HL-60 (cell line): ENCODE data around the gene SRPK2.

Source experiments
- DNase-seq, 2 experiments: peaks; one replicate each; pipeline ENCODE4 v3.0.0-alpha.2; 2010 to 2020; ENCODE audit warnings: low read depth in 1 of 2, low spot score in 1 of 2
- H3K27ac ChIP-seq: fragments of 250-450 bp; sonication (Bioruptor Pico); replicated peaks from 2 replicates; pipeline ENCODE4 v1.5.1; 2020; ENCODE audit warnings: mild to moderate bottlenecking, moderate library complexity
- H3K27me3 ChIP-seq: fragments of 250-450 bp; sonication (Bioruptor Pico); 2 replicates; pipeline ENCODE4 v1.5.1; 2021; ENCODE audit warnings: mild to moderate bottlenecking, moderate library complexity; ENCODE audit not compliant: insufficient read depth, poor library complexity, severe bottlenecking
- H3K4me3 ChIP-seq: replicated peaks from 2 replicates; pipeline ENCODE4 v1.5.1; 2011; ENCODE audit warnings: mild to moderate bottlenecking, control low read depth, low read length; ENCODE audit not compliant: insufficient read depth
- CTCF ChIP-seq: IDR thresholded peaks from one replicate; pipeline ENCODE4 v1.5.1; 2011; ENCODE audit warnings: low read length, control low read depth, inconsistent platforms; ENCODE audit not compliant: insufficient read depth
- GABPA ChIP-seq: IDR thresholded peaks from 2 replicates; pipeline ENCODE4 v1.6.1; 2012; ENCODE audit warnings: low read depth
- POLR2AphosphoS5 ChIP-seq: IDR thresholded peaks from 2 replicates; pipeline ENCODE4 v1.6.1; 2012; ENCODE audit warnings: low read depth
- REST ChIP-seq: IDR thresholded peaks from 2 replicates; pipeline ENCODE4 v1.6.1; 2012; ENCODE audit warnings: low read depth; ENCODE audit not compliant: insufficient replicate concordance
- SPI1 ChIP-seq: IDR thresholded peaks from 2 replicates; pipeline ENCODE4 v1.6.1; 2012; ENCODE audit warnings: low read depth, mild to moderate bottlenecking, borderline replicate concordance

The SRPK2 gene

GRCh38 chr7:105130580-105130979, 258.1 kb downstream of the SRPK2 start:
- H3K27ac ChIP-seq, result no peak overlapping the region
- TF ChIP-seq POLR2AphosphoS5 (no peak), CTCF (no peak), SPI1 (no peak), GABPA (no peak), REST (no peak)
- no peak for DNase-seq
- no peak overlapping the region for H3K4me3 ChIP-seq
- H3K27me3 ChIP-seq, result no peaks in the 10 kb centered on the region

GRCh38 chr7:105130048-105130447, 258.7 kb downstream of the SRPK2 start:
- no peak for TF ChIP-seq CTCF
- TF ChIP-seq GABPA, result no peak
- H3K27me3 ChIP-seq, result no peaks in the 10 kb centered on the region
- H3K27ac ChIP-seq, result no peak overlapping the region
- no peak for DNase-seq
- H3K4me3 ChIP-seq, result no peak overlapping the region

GRCh38 chr7:105127179-105127578, 261.5 kb downstream of the SRPK2 start:
- H3K4me3 ChIP-seq, result no peak overlapping the region

More at GRCh38 chr7:105127179-105127578, 261.5 kb downstream of the SRPK2 start:
- TF ChIP-seq SPI1, result no peak
- no peak for TF ChIP-seq CTCF
- TF ChIP-seq POLR2AphosphoS5, result no peak
- no peak for TF ChIP-seq REST
- no peak for TF ChIP-seq GABPA
- no peaks in the 10 kb centered on the region for H3K27me3 ChIP-seq
- H3K27ac ChIP-seq, result no peak overlapping the region
- no peak for DNase-seq
